HepG2 (cell line): ENCODE data around the gene PLA2G4D. TPM values are rescaled to one million over a fixed set of nuclear protein-coding genes. Genes with fewer than 3 reads are reported as not detected.

Source experiments
- ATAC-seq: fragments of 200-7000 bp; cut with Tn5 transposase; 3 replicates; pipeline ENCODE4 v1.9.1; 2020; ENCODE audit warnings: mild to moderate bottlenecking, moderate library complexity
- BruUV-seq: library from RNA; stranded (reverse); fragments of 400-500 nt; replicated peaks from 2 replicates; lab custom pipeline; 2021; lab: Mats Ljungman, UMichigan
- CTCF ChIA-PET: fragments of 300-600 bp; formaldehyde crosslinking; extraction: SDS; loops from one replicate; lab custom pipeline; 2021; ENCODE audit warnings: low total read pairs, inconsistent platforms, low intra/inter-chr PET ratio; lab: Yijun Ruan, JAX
- POLR2A ChIA-PET: fragments of 350-600 bp; sonication (Branson Sonifier 250); formaldehyde crosslinking; loops from one replicate; lab custom pipeline; 2020; ENCODE audit warnings: antibody characterized with exemption, inconsistent platforms; lab: Yijun Ruan, JAX
- DNase-seq: peaks from one replicate; pipeline ENCODE4 v3.0.0-alpha.2; 2015; ENCODE audit warnings: low spot score
- FAIRE-seq: peaks from 3 replicates; lab custom pipeline; 2011; peaks lifted over from hg19 to GRCh38; lab: Jason Lieb, UNC
- H2AFZ ChIP-seq: one replicate; pipeline ENCODE4 v1.6.1; 2011; ENCODE audit warnings: low read length, inconsistent platforms
- H3K27ac ChIP-seq: fragments of 300-600 bp; 3 replicates; pipeline ENCODE4 v1.8.0; 2011; ENCODE audit warnings: mixed run types, mild to moderate bottlenecking, mixed read lengths, low read length, inconsistent platforms; ENCODE audit not compliant: insufficient read depth; ENCODE audit errors: extremely low read length
- H3K27me3 ChIP-seq, 2 experiments: fragments of 200-600 bp in 1 of 2; 2 replicates in 1 of 2; 3 replicates in 1 of 2; pipeline versions ENCODE4 v1.6.0 to v1.8.0; 2011; ENCODE audit warnings: low read length in 2 of 2, mild to moderate bottlenecking in 2 of 2, moderate library complexity in 2 of 2, inconsistent platforms in 1 of 2; ENCODE audit not compliant: insufficient read depth in 2 of 2, control insufficient read depth in 1 of 2
- H3K36me3 ChIP-seq, 2 experiments: fragments of 200-600 bp in 1 of 2; replicated peaks in 1 of 2; 2 replicates in 1 of 2; 3 replicates in 1 of 2; pipeline versions ENCODE4 v1.5.1 to v1.8.0; 2011; ENCODE audit warnings: low read length in 2 of 2, inconsistent platforms in 1 of 2; ENCODE audit not compliant: insufficient read depth in 2 of 2, control insufficient read depth in 1 of 2
- H3K4me1 ChIP-seq: 2 replicates; pipeline ENCODE4 v1.5.1; 2012; ENCODE audit warnings: low read length, inconsistent platforms; ENCODE audit not compliant: insufficient read depth
- H3K4me2 ChIP-seq: 2 replicates; pipeline ENCODE4 v1.6.0; 2011; ENCODE audit warnings: low read depth, low read length, inconsistent platforms
- H3K4me3 ChIP-seq, 3 experiments: fragments of 200-600 bp in 1 of 3; sonication (generic), shearing (Covaris generic) in 1 of 3; replicated peaks in 1 of 3; 2 replicates each; pipeline ENCODE4 v1.5.1; 2011 to 2016; ENCODE audit warnings: low read length in 3 of 3, inconsistent platforms in 2 of 3, low read depth in 2 of 3, mild to moderate bottlenecking in 2 of 3, control low read depth in 1 of 3, mixed read lengths in 1 of 3; ENCODE audit not compliant: insufficient read depth in 1 of 3
- H3K79me2 ChIP-seq: one replicate; pipeline ENCODE4 v1.6.1; 2011; ENCODE audit warnings: low read length, inconsistent platforms; ENCODE audit not compliant: insufficient read depth
- H3K9ac ChIP-seq: 2 replicates; pipeline ENCODE4 v1.6.0; 2011; ENCODE audit warnings: mild to moderate bottlenecking, low read depth, low read length, inconsistent platforms; ENCODE audit not compliant: insufficient read depth
- H3K9me3 ChIP-seq: 2 replicates; pipeline ENCODE4 v1.5.1; 2012; ENCODE audit warnings: mild to moderate bottlenecking, low read length
- H4K20me1 ChIP-seq: 2 replicates; pipeline ENCODE4 v1.6.0; 2011; ENCODE audit warnings: inconsistent platforms, mild to moderate bottlenecking, low read length, moderate library complexity; ENCODE audit not compliant: insufficient read depth
- DMAP1 ChIP-seq: IDR thresholded peaks from 2 replicates; pipeline ENCODE4 v1.6.1; 2016
- GATAD2A ChIP-seq: IDR thresholded peaks from 2 replicates; pipeline ENCODE4 v1.6.1; 2016
- HES4 ChIP-seq: sonication (generic); formaldehyde crosslinking; IDR thresholded peaks from 2 replicates; pipeline ENCODE4 v1.9.0; 2021; ENCODE audit warnings: mild to moderate bottlenecking, missing genetic modification reagents, borderline replicate concordance
- JUNB ChIP-seq: sonication (generic); formaldehyde crosslinking; IDR thresholded peaks from 2 replicates; pipeline ENCODE4 v1.8.0; 2022; ENCODE audit warnings: missing genetic modification reagents, mild to moderate bottlenecking, borderline replicate concordance
- MATR3 ChIP-seq: sonication (generic); formaldehyde crosslinking; IDR thresholded peaks from 2 replicates; pipeline ENCODE4 v1.4.0; 2020; ENCODE audit warnings: missing genetic modification reagents
- NFYB ChIP-seq: sonication (generic); formaldehyde crosslinking; IDR thresholded peaks from 2 replicates; pipeline ENCODE4 v1.4.0; 2020; ENCODE audit warnings: missing genetic modification reagents
- NPAS2 ChIP-seq: sonication (generic); formaldehyde crosslinking; IDR thresholded peaks from 2 replicates; pipeline ENCODE4 v1.8.0; 2022; ENCODE audit warnings: mild to moderate bottlenecking, missing genetic modification reagents, borderline replicate concordance
- NR2C2 ChIP-seq: sonication (generic); formaldehyde crosslinking; IDR thresholded peaks from 2 replicates; pipeline ENCODE4 v1.4.0; 2020; ENCODE audit warnings: missing genetic modification reagents, mild to moderate bottlenecking, moderate library complexity, borderline replicate concordance
- PITX1 ChIP-seq: sonication (generic); formaldehyde crosslinking; IDR thresholded peaks from 2 replicates; pipeline ENCODE4 v1.5.1; 2020; ENCODE audit warnings: mild to moderate bottlenecking, missing genetic modification reagents
- POLR2AphosphoS2 ChIP-seq: IDR thresholded peaks from 2 replicates; pipeline ENCODE4 v1.6.1; 2011; ENCODE audit warnings: low read depth, low read length, improper control_type of control experiment
- U2AF2 ChIP-seq: fragments of 200-400 bp; formaldehyde crosslinking; IDR thresholded peaks from 2 replicates; pipeline ENCODE4 v1.6.1; 2017; ENCODE audit warnings: low read depth, mild to moderate bottlenecking, low read length
- ZFAT ChIP-seq: sonication (generic); formaldehyde crosslinking; conservative IDR thresholded peaks from 2 replicates; pipeline ENCODE4 v1.8.1; 2023; ENCODE audit warnings: missing genetic modification reagents, inconsistent platforms
- ZNF263 ChIP-seq: sonication (generic); formaldehyde crosslinking; IDR thresholded peaks from 2 replicates; pipeline ENCODE4 v1.4.0; 2020; ENCODE audit warnings: missing genetic modification reagents
- ZNF264 ChIP-seq: sonication (generic); formaldehyde crosslinking; IDR thresholded peaks from 2 replicates; pipeline ENCODE4 v1.4.0; 2020; ENCODE audit warnings: missing genetic modification reagents
- ZNF432 ChIP-seq: sonication (generic); formaldehyde crosslinking; IDR thresholded peaks from 2 replicates; pipeline ENCODE4 v1.5.0; 2020; ENCODE audit warnings: missing genetic modification reagents, mild to moderate bottlenecking, borderline replicate concordance
- WGBS: methylation state at CpG from one replicate; pipeline ENCODE4 v1.1.6; 2017; ENCODE audit warnings: low lambda C conversion rate; 5-methylcytosine and 5-hydroxymethylcytosine counted together
- in situ Hi-C: cut with HindIII; loops from 2 replicates; pipeline ENCODE4 v1.10.0; 2017; ENCODE audit warnings: low pct_unique_long_range_greater_than_20kb; ENCODE audit not compliant: extremely low pct_ligation_motif_present
- intact Hi-C: fragments of 100-400 bp; cut with micrococcal nuclease; formaldehyde crosslinking; loops from one replicate; pipeline ENCODE4 v1.10.0; 2022; ENCODE audit not compliant: unreplicated experiment
- polyA plus RNA-seq, 8 experiments: library from polyadenylated mRNA; depleted of rRNA in 3 of 8; stranded (reverse) in 7 of 8; unstranded in 1 of 8; fragments of >200 nt; fragmentation: Illumina TruSeq in 4 of 8; extraction: Trizol in 4 of 8; gene quantifications; 2 replicates each; pipeline versions ENCODE4 v1.2.1 to v1.2.3, GENCODE V29; 2011 to 2016; ENCODE audit warnings: low read depth in 4 of 8, missing spikeins in 1 of 8, mixed read lengths in 1 of 8; ENCODE audit not compliant: insufficient read depth in 1 of 8
- total RNA-seq, 5 experiments: library from RNA; depleted of rRNA; stranded (reverse); fragments of >200 nt; fragmentation: Illumina TruSeq; extraction: Trizol; gene quantifications; 2 replicates each; pipeline ENCODE4 v1.2.3, GENCODE V29; 2016; ENCODE audit warnings: low read depth in 1 of 5
- TF ChIP-seq, protein P1 (sequence below): sonication (generic); formaldehyde crosslinking; conservative IDR thresholded peaks from 2 replicates; pipeline ENCODE4 v1.4.0; 2020; ENCODE audit warnings: missing genetic modification reagents

PLA2G4D gene
- total and polyA plus RNA-seq, 2 of the 13 experiments (the other 11 are each of a cell fraction or from before 2014, with no cell fraction given): 0.04 to 0.21 TPM

DNA sequence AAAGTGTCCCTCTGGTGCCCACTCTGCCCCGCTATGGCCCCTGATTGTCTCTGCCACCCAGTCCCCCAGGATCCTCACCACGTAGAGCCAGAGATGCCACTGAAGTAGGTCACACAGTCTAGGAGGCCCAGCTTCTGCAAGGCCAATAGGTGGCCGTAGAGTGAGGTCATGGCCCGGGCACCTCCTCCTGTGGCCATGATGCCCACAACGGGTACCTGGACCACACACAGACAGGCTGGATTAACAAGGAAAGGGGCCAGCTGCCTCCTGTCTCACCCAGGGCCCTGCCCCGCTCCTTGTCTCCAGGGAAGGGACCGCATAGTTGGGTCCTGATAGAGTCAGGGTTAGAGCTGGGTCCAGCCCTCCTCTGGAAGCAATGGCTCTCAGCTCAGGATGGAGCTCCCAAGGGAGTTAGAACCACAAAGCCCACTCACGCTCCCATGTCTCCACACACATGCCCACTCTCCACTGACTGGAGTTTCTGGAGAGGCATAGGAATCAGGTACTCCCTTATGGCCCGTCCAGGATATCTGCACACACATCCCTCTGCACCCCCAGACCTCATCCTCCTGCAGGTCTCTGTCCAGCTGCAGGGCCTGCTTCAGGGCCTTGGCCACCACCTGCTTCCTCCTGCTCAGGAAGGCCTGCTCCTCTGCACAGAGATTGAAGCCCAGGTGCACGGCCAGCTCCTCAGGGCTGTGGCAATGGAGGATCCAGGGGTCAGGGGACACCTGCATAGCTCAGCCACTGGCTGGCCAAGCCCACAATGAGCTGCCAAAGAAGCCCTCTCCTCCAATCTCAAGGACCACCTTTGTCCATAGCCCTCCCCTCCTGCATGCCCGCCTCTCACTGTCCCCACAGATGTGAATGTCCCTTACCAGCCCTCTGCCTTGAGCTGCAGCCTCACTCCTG, 13.2 kb downstream of the PLA2G4D start:
- no peak for FAIRE-seq

More for the DNA sequence above, 13.2 kb downstream of the PLA2G4D start:
- 31% methylated on average over 4 of the region's 11 CpGs for WGBS
- POLR2A ChIA-PET: no interaction called here
- intact Hi-C loops (no loop called here), in situ Hi-C loops (no loop called here)
- Histone ChIP-seq H3K9me3 (no peaks in the 10 kb centered on the region), H3K27me3 (peaks cover 1 to 44% of the 10 kb centered on the region in 2 experiments; a peak in 4 of 5 replicates), H3K4me1 (peaks cover 20% of the 10 kb centered on the region), H3K27ac (no peak overlapping the region), H4K20me1 (no peaks in the 10 kb centered on the region), H3K36me3 (no peaks in the 10 kb centered on the region), H3K4me2 (no peak overlapping the region), H3K79me2 (no peaks in the 10 kb centered on the region), H2AFZ (no peak overlapping the region), H3K9ac (no peak overlapping the region), H3K4me3 (no peak overlapping the region)
- no peak for ATAC-seq
- TF ChIP-seq PITX1 (CRISPR knock-in tag) (no peak), ZNF432 (no peak), GATAD2A (CRISPR knock-in tag) (no peak), POLR2AphosphoS2 (no peak), HES4 (CRISPR knock-in tag) (no peak), ZNF264 (CRISPR knock-in tag) (no peak), ZNF263 (CRISPR knock-in tag) (no peak), DMAP1 (no peak), NR2C2 (CRISPR knock-in tag) (no peak), NFYB (CRISPR knock-in tag) (no peak), NPAS2 (CRISPR knock-in tag) (no peak), ZFAT (CRISPR knock-in tag) (no peak), MATR3 (CRISPR knock-in tag) (no peak), JUNB (no peak), U2AF2 (no peak)
- TF ChIP-seq, protein P1, sequence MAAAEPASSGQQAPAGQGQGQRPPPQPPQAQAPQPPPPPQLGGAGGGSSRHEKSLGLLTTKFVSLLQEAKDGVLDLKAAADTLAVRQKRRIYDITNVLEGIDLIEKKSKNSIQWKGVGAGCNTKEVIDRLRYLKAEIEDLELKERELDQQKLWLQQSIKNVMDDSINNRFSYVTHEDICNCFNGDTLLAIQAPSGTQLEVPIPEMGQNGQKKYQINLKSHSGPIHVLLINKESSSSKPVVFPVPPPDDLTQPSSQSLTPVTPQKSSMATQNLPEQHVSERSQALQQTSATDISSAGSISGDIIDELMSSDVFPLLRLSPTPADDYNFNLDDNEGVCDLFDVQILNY (CRISPR knock-in tag): no peak
- CTCF ChIA-PET: no interaction called here
- BruUV-seq: no TSS peak
- no peak for DNase-seq
